ENCODE results near the gene ST6GALNAC6.
"Not testable (repeated sequence)": the region's sequence is repeated elsewhere in the genome, so short reads cannot be mapped to it uniquely, and the experiment has no call there.

The ST6GALNAC6 gene

GRCh38 chr9:127841087-127841835 is 58.1 kb downstream of the ST6GALNAC6 start:
- in situ Hi-C loops (cut with MboI; ENCODE audit: low sequenced_read_pairs) = no loop called here

- in situ Hi-C loops (cut with MboI; ENCODE audit: low sequenced_read_pairs) = no loop called here
Measured at GRCh38 chr9:127838375-127839078, 60.9 kb downstream of the ST6GALNAC6 start.

GRCh38 chr9:127837346-127837745 is 62.1 kb downstream of the ST6GALNAC6 start:
- in situ Hi-C loops (cut with MboI; ENCODE audit: low sequenced_read_pairs) = no loop called here

- in situ Hi-C loops (cut with MboI; ENCODE audit: low sequenced_read_pairs) = not testable (repeated sequence)
Measured at GRCh38 chr9:127836561-127836960, 62.8 kb downstream of the ST6GALNAC6 start.

- in situ Hi-C loops (cut with MboI; ENCODE audit: low sequenced_read_pairs) = no loop called here
Measured at GRCh38 chr9:127835991-127836516, 63.3 kb downstream of the ST6GALNAC6 start.
